ENCODE data around the gene SMIM32. TPM values are rescaled to one million over a fixed set of nuclear protein-coding genes. Genes with fewer than 3 reads are reported as not detected.
A peak's percentile ranks its signal among the peaks of the same experiment; 100 is the strongest.

The SMIM32 gene
- total RNA-seq, 1 experiment from 2014 or later, result not detected

GRCh38 chr5:136155078-136155477 lies 37.9 kb downstream of the SMIM32 start:
- Histone ChIP-seq H3K9me3 (ENCODE audit: insufficient read depth, low read depth) (no peaks in the 10 kb centered on the region), H4K20me1 (ENCODE audit: insufficient read depth) (peaks cover 5% of the 10 kb centered on the region), H3K27ac (no peak overlapping the region), H3K79me2 (ENCODE audit: low read depth) (peaks cover 41% of the 10 kb centered on the region), H2AFZ (no peak overlapping the region), H3K4me1 (replicated peaks; ENCODE audit: insufficient read depth) (peaks cover 12% of the 10 kb centered on the region), H3K27me3 (ENCODE audit: insufficient read depth, low read depth) (no peaks in the 10 kb centered on the region), H3F3A (ENCODE audit: insufficient read depth, low read depth) (0 out of 2 replicates have a peak, but pooled peaks cover 1% of the 10 kb centered on the region), H3K36me3 (ENCODE audit: low read depth) (peaks cover 37% of the 10 kb centered on the region), H3K9me2 (ENCODE audit: insufficient read depth) (no peaks in the 10 kb centered on the region), H3K4me2 (no peak overlapping the region), H3K4me3 (no peak overlapping the region)
- BruUV-seq (replicated peaks), result no TSS peak
- ChIA-PET CTCF (no interaction called here), POLR2A (ENCODE audit: unreplicated experiment) (no interaction called here)
- DNase-seq, result no peak
- intact Hi-C loops (cut with micrococcal nuclease; ENCODE audit: unreplicated experiment), result no loop called here
- TF ChIP-seq CTCF (conservative IDR thresholded peaks at IDR 0.05), result no peak
- no peak for TF ChIP-seq EZH2 (IDR thresholded peaks at IDR 0.05; ENCODE audit: low read depth)

GRCh38 chr5:136153581-136154236 lies 39.3 kb downstream of the SMIM32 start:
- DNase-seq, result no peak
- intact Hi-C loops (cut with micrococcal nuclease; ENCODE audit: unreplicated experiment), result no loop called here
- Histone ChIP-seq H3K36me3 (ENCODE audit: low read depth) (peaks cover 37% of the 10 kb centered on the region), H3K9me2 (ENCODE audit: insufficient read depth) (no peaks in the 10 kb centered on the region), H3K79me2 (ENCODE audit: low read depth) (peaks cover 47% of the 10 kb centered on the region), H3K27me3 (ENCODE audit: insufficient read depth, low read depth) (no peaks in the 10 kb centered on the region), H3K4me3 (no peak overlapping the region), H3F3A (ENCODE audit: insufficient read depth, low read depth) (peaks cover 14% of the 10 kb centered on the region; the same call in 1 of the 2 replicates), H3K9me3 (ENCODE audit: insufficient read depth, low read depth) (no peaks in the 10 kb centered on the region), H3K27ac (no peak overlapping the region), H2AFZ (no peak overlapping the region), H3K4me2 (no peak overlapping the region), H4K20me1 (ENCODE audit: insufficient read depth) (no peaks in the 10 kb centered on the region), H3K4me1 (replicated peaks; ENCODE audit: insufficient read depth) (peaks cover 26% of the 10 kb centered on the region)
- CTCF ChIA-PET, result no interaction called here
- BruUV-seq (replicated peaks), result no TSS peak
- POLR2A ChIA-PET (ENCODE audit: unreplicated experiment), result no interaction called here
- TF ChIP-seq EZH2 (IDR thresholded peaks at IDR 0.05; ENCODE audit: low read depth) (no peak), CTCF (conservative IDR thresholded peaks at IDR 0.05) (no peak)

- ChIA-PET CTCF (interaction anchor here (0.6 kb wide), 1 partner anchor 1739 kb away, joined by 3 read pairs; no protein-coding TSS in a partner anchor), POLR2A (ENCODE audit: unreplicated experiment) (interaction anchor here (0.6 to 1.2 kb wide), 3 partner anchors 17 to 581 kb away, joined by 4 to 6 read pairs (median 6); partner anchors contain the start of gene SMAD5)
- peak in 1 of 2 experiments; percentile 85 for DNase-seq
- Histone ChIP-seq H3K9me3 (ENCODE audit: insufficient read depth, low read depth) (no peaks in the 10 kb centered on the region), H2AFZ (no peak overlapping the region), H3K27ac (peak overlapping the region; percentile 22; the same call in 1 of the 2 replicates), H3K4me3 (no peak overlapping the region), H3K4me1 (replicated peaks; ENCODE audit: insufficient read depth) (peaks cover 31% of the 10 kb centered on the region), H4K20me1 (ENCODE audit: insufficient read depth) (peaks cover 4% of the 10 kb centered on the region; the same call in 1 of the 2 replicates), H3K27me3 (ENCODE audit: insufficient read depth, low read depth) (no peaks in the 10 kb centered on the region), H3K4me2 (peak overlapping the region; percentile 61), H3K36me3 (ENCODE audit: low read depth) (peaks cover 27% of the 10 kb centered on the region), H3F3A (ENCODE audit: insufficient read depth, low read depth) (peaks cover 18% of the 10 kb centered on the region; the same call in 1 of the 2 replicates), H3K79me2 (ENCODE audit: low read depth) (peaks cover 72% of the 10 kb centered on the region), H3K9me2 (ENCODE audit: insufficient read depth) (no peaks in the 10 kb centered on the region)
- no peak for TF ChIP-seq CTCF (conservative IDR thresholded peaks at IDR 0.05)
- no peak for TF ChIP-seq EZH2 (IDR thresholded peaks at IDR 0.05; ENCODE audit: low read depth)
- no TSS peak for BruUV-seq (replicated peaks)
- intact Hi-C loops (cut with micrococcal nuclease; ENCODE audit: unreplicated experiment), result no loop called here
Measured at GRCh38 chr5:136149891-136150290, 43.1 kb downstream of the SMIM32 start.
